ENCODE measurements around the gene CDC42BPA. TPM values are rescaled to one million over a fixed set of nuclear protein-coding genes. Genes with fewer than 3 reads are reported as not detected.

The CDC42BPA gene
- total RNA-seq, 1 experiment from 2014 or later = 102 TPM

- Mint-ChIP-seq H3K4me3 (ENCODE audit: unreplicated experiment) (no peak overlapping the region), H3K4me1 (ENCODE audit: insufficient read depth, unreplicated experiment) (peaks cover 10% of the 10 kb centered on the region), H3K27ac (ENCODE audit: low read depth, unreplicated experiment) (no peak overlapping the region), H3K36me3 (ENCODE audit: insufficient read depth, unreplicated experiment) (peaks cover 57% of the 10 kb centered on the region), H3K9me3 (ENCODE audit: unreplicated experiment) (peaks cover 4% of the 10 kb centered on the region), H3K27me3 (ENCODE audit: insufficient read depth, unreplicated experiment) (no peaks in the 10 kb centered on the region)
- TF ChIP-seq CTCF (IDR thresholded peaks at IDR 0.05; ENCODE audit: unreplicated experiment) = no peak
- ChIA-PET POLR2A (interaction anchor here (0.7 to 2.0 kb wide), 4 partner anchors 17 to 851 kb away, joined by 3 to 15 read pairs (median 3); partner anchors contain the start of gene COQ8A), CTCF (interaction anchor here (0.6 to 1.2 kb wide), 4 partner anchors 156 to 474 kb away, joined by 3 to 4 read pairs (median 3); no protein-coding TSS in a partner anchor)
- intact Hi-C loops (cut with micrococcal nuclease) = no loop called here
- BruUV-seq (replicated peaks) = no TSS peak
- no peak for DNase-seq (ENCODE audit: unreplicated experiment)
Measured at GRCh38 chr1:226966683-226967082, 351.6 kb downstream of the CDC42BPA start.

- CTCF ChIA-PET = interaction anchor here (0.6 to 1.0 kb wide), 2 partner anchors 19 to 53 kb away, joined by 3 read pairs; no protein-coding TSS in a partner anchor
- Mint-ChIP-seq H3K36me3 (ENCODE audit: insufficient read depth, unreplicated experiment) (peaks cover 52% of the 10 kb centered on the region), H3K27me3 (ENCODE audit: insufficient read depth, unreplicated experiment) (no peaks in the 10 kb centered on the region), H3K27ac (ENCODE audit: low read depth, unreplicated experiment) (no peak overlapping the region), H3K4me1 (ENCODE audit: insufficient read depth, unreplicated experiment) (peaks cover 10% of the 10 kb centered on the region), H3K9me3 (ENCODE audit: unreplicated experiment) (no peaks in the 10 kb centered on the region), H3K4me3 (ENCODE audit: unreplicated experiment) (no peak overlapping the region)
- no peak for DNase-seq (ENCODE audit: unreplicated experiment)
- BruUV-seq (replicated peaks) = no TSS peak
- intact Hi-C loops (cut with micrococcal nuclease) = no loop called here
- TF ChIP-seq CTCF (IDR thresholded peaks at IDR 0.05; ENCODE audit: unreplicated experiment) = no peak
- POLR2A ChIA-PET = interaction anchor here (0.6 to 0.8 kb wide), 2 partner anchors 151 to 859 kb away, joined by 3 read pairs; no protein-coding TSS in a partner anchor
Measured at GRCh38 chr1:226965581-226966440, 352.5 kb downstream of the CDC42BPA start.

GRCh38 chr1:226964611-226965486, 353.4 kb downstream of the CDC42BPA start:
- ChIA-PET CTCF (interaction anchor here (0.6 to 1.0 kb wide), 3 partner anchors 19 to 539 kb away, joined by 3 to 5 read pairs (median 3); no protein-coding TSS in a partner anchor), POLR2A (interaction anchor here (1.7 kb wide), 1 partner anchor 24 kb away, joined by 4 read pairs; the partner anchor contains the start of gene COQ8A)
- Mint-ChIP-seq H3K27ac (ENCODE audit: low read depth, unreplicated experiment) (no peak overlapping the region), H3K4me3 (ENCODE audit: unreplicated experiment) (no peak overlapping the region), H3K4me1 (ENCODE audit: insufficient read depth, unreplicated experiment) (peaks cover 10% of the 10 kb centered on the region), H3K9me3 (ENCODE audit: unreplicated experiment) (no peaks in the 10 kb centered on the region), H3K27me3 (ENCODE audit: insufficient read depth, unreplicated experiment) (no peaks in the 10 kb centered on the region), H3K36me3 (ENCODE audit: insufficient read depth, unreplicated experiment) (peaks cover 50% of the 10 kb centered on the region)
- TF ChIP-seq CTCF (IDR thresholded peaks at IDR 0.05; ENCODE audit: unreplicated experiment) = no peak
- no TSS peak for BruUV-seq (replicated peaks)
- intact Hi-C loops (cut with micrococcal nuclease) = no loop called here
- no peak for DNase-seq (ENCODE audit: unreplicated experiment)
